Activated B cell treated with CpG ODN at 0.5 μM for 24 hours (primary cell): ENCODE results near the gene VCPKMT. TPM values are rescaled to one million over a fixed set of nuclear protein-coding genes. Genes with fewer than 3 reads are reported as not detected.

Experiments used
- ATAC-seq: fragments of 200-7000 bp; cut with Tn5 transposase; one replicate; pipeline ENCODE4 v1.10.0; 2021; ENCODE audit warnings: low read depth, mild to moderate bottlenecking, moderate library complexity
- CTCF ChIA-PET: fragments of 350-600 bp; sonication (Branson Sonifier 250); formaldehyde crosslinking; loops from one replicate; lab custom pipeline; 2021; ENCODE audit warnings: antibody characterized with exemption; lab: Charles Lee
- POLR2A ChIA-PET: fragments of 350-600 bp; sonication (Branson Sonifier 250); formaldehyde crosslinking; loops from one replicate; lab custom pipeline; 2021; ENCODE audit warnings: antibody characterized with exemption; lab: Charles Lee
- DNase-seq: peaks from one replicate; pipeline ENCODE4 v3.0.0; 2022
- H3K27ac Mint-ChIP-seq: one replicate; pipeline ENCODE4 v1.8.0; 2020; ENCODE audit warnings: mixed read lengths
- H3K27me3 Mint-ChIP-seq: one replicate; pipeline ENCODE4 v1.8.0; 2021; ENCODE audit warnings: mixed read lengths
- H3K36me3 Mint-ChIP-seq: one replicate; pipeline ENCODE4 v1.8.0; 2021; ENCODE audit warnings: low read depth, mixed read lengths
- H3K4me1 Mint-ChIP-seq: one replicate; pipeline ENCODE4 v1.8.0; 2021; ENCODE audit warnings: mixed read lengths
- H3K4me3 Mint-ChIP-seq: one replicate; pipeline ENCODE4 v1.8.0; 2020; ENCODE audit warnings: mild to moderate bottlenecking, mixed read lengths
- H3K9me3 Mint-ChIP-seq: one replicate; pipeline ENCODE4 v1.8.0; 2020; ENCODE audit warnings: mixed read lengths
- intact Hi-C: fragments of 100-400 bp; cut with micrococcal nuclease; formaldehyde crosslinking; loops from one replicate; pipeline ENCODE4 v1.15.1; 2024
- total RNA-seq: library from RNA; stranded (reverse); gene quantifications from 2 replicates; pipeline ENCODE4 v1.2.3, GENCODE V29; 2022
- TF ChIP-seq, protein P1 (sequence below): fragments of 200-600 bp; IDR thresholded peaks from one replicate; pipeline ENCODE4 v1.8.0; 2022; ENCODE audit warnings: antibody characterized with exemption, mild to moderate bottlenecking

Gene VCPKMT
- total RNA-seq, 1 donor from 2014 or later = 20.8 TPM

DNA sequence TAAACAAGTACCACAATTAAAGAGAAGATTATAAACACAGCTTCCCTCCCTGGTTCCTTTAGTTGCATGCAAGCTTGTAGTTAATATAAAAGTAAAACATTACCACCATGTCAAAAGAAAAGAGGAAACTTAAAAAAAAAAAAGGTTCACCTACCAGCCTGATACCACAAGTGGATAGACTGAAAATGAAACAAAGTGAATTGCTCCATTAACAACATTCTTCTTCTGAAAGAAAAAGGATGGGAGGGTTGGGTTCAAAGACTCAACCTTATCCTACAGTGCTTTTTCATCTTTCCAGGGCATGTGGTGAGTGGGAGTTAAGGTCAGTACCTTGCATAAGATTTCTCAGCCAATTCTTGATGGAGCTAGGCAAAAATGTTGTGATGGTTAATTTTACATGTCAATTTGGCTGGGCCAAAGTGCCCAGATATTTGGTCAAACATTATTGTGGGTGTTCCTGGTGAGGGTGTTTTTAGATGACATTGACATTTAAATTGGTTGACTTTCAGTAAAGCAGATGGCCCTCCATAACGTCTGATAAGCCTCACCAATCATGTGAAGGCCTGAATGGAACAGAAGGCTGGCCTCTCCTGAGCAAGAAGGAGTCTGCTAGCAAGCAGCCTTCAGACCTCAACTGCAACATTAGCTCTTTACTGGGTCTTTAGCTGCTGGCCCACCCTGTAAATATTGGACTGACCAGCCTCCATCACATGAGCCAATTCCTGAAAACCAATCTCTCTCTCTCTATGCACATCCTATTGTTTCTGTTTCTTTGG is 28.8 kb downstream of the VCPKMT start:
- Mint-ChIP-seq H3K4me3 (peak overlapping the region; percentile 67), H3K27ac (peak overlapping the region; percentile 91), H3K9me3 (peaks cover 2% of the 10 kb centered on the region), H3K27me3 (no peaks in the 10 kb centered on the region), H3K4me1 (peaks cover 92% of the 10 kb centered on the region), H3K36me3 (peaks cover 30% of the 10 kb centered on the region)
- DNase-seq (no peak), ATAC-seq (no peak)
- intact Hi-C loops = no loop called here
- TF ChIP-seq, protein P1, sequence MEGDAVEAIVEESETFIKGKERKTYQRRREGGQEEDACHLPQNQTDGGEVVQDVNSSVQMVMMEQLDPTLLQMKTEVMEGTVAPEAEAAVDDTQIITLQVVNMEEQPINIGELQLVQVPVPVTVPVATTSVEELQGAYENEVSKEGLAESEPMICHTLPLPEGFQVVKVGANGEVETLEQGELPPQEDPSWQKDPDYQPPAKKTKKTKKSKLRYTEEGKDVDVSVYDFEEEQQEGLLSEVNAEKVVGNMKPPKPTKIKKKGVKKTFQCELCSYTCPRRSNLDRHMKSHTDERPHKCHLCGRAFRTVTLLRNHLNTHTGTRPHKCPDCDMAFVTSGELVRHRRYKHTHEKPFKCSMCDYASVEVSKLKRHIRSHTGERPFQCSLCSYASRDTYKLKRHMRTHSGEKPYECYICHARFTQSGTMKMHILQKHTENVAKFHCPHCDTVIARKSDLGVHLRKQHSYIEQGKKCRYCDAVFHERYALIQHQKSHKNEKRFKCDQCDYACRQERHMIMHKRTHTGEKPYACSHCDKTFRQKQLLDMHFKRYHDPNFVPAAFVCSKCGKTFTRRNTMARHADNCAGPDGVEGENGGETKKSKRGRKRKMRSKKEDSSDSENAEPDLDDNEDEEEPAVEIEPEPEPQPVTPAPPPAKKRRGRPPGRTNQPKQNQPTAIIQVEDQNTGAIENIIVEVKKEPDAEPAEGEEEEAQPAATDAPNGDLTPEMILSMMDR = no peak
- POLR2A ChIA-PET = interaction anchor here (0.6 to 14.8 kb wide), 24 partner anchors 9 to 236 kb away, joined by 3 to 397 read pairs (median 7); partner anchors contain the start of gene NEMF
- CTCF ChIA-PET = interaction anchor here (0.6 to 2.6 kb wide), 8 partner anchors 9 to 225 kb away, joined by 3 to 7 read pairs (median 4); no protein-coding TSS in a partner anchor

DNA sequence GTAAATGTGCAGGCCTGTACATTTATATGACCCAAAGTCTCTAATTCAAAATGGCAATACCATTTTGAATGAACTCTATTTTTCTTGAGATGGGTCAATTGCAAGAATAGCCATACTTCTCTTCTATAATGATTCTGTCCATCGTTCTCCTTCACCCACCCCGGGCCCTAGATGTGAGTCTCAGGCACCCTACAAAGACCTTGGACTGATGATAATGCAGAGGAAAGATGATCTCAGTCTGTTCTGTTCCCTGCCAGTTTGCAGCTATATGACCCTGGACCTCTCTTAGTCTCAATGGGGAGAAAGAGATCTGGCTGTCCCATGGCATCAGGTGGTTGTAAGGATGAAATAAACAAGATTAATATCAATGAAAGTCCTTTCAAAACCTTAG is 30.1 kb downstream of the VCPKMT start:
- no peaks in the 10 kb centered on the region for H3K27me3 Mint-ChIP-seq
- ChIA-PET POLR2A (interaction anchor here (1.0 to 14.8 kb wide), 23 partner anchors 10 to 234 kb away, joined by 3 to 397 read pairs (median 13); partner anchors contain the start of genes ARF6, NEMF and VCPKMT), CTCF (interaction anchor here (1.1 to 2.6 kb wide), 8 partner anchors 10 to 223 kb away, joined by 3 to 15 read pairs (median 6); partner anchors contain the start of gene VCPKMT)
- peaks cover 92% of the 10 kb centered on the region for H3K4me1 Mint-ChIP-seq
- H3K4me3 Mint-ChIP-seq = peak overlapping the region; percentile 68
- peak overlapping the region; percentile 97 for H3K27ac Mint-ChIP-seq
- ATAC-seq (no peak), DNase-seq (no peak)
- TF ChIP-seq, protein P1 = no peak
- peaks cover 28% of the 10 kb centered on the region for H3K36me3 Mint-ChIP-seq
- H3K9me3 Mint-ChIP-seq = peaks cover 2% of the 10 kb centered on the region
- intact Hi-C loops = no loop called here

DNA sequence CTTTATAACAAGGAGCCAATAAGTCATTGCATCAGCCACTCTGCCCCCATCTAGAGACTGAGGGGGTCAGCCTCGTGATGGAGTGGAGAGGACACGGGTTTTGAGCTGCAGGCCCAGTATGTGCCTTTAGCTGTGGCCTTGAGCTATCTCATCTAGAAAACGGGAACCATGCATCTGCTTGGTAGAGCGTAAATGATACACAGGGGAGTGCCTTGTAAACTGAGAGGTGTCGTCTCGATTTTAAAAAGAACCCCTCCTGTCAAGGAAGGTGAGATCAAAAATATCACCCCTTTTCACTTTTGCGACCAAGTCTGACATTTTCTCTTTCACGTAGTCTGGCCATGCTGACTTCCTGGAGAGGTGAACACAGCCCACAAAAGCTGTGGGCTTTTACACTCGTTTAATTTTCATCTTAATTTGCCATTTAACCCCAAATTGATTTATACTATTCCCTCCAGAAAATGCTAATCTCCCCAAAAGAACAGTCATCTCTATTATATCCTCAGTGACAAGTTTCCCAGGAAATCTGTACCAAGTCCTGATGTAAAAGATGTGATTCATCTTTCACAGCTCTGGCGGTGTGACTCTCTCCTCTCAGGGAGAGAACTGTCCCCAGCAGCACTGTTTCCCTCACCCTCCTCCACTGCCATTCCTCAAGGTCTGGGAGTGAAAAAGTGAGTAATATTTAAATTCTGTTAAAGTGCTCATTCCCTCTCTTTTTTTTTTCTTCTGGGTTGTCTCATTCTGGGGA is 30.6 kb downstream of the VCPKMT start:
- peaks cover 92% of the 10 kb centered on the region for H3K4me1 Mint-ChIP-seq
- H3K4me3 Mint-ChIP-seq = peak overlapping the region; percentile 68
- DNase-seq (peak; percentile 44), ATAC-seq (peak; percentile 75)
- TF ChIP-seq, protein P1 = no peak
- peaks cover 2% of the 10 kb centered on the region for H3K9me3 Mint-ChIP-seq
- POLR2A ChIA-PET = interaction anchor here (0.6 to 14.8 kb wide), 27 partner anchors 9 to 233 kb away, joined by 3 to 397 read pairs (median 9); partner anchors contain the start of genes ARF6, NEMF and VCPKMT
- H3K27ac Mint-ChIP-seq = peak overlapping the region; percentile 97
- peaks cover 24% of the 10 kb centered on the region for H3K36me3 Mint-ChIP-seq
- H3K27me3 Mint-ChIP-seq = no peaks in the 10 kb centered on the region
- CTCF ChIA-PET = interaction anchor here (0.7 to 1.9 kb wide), 12 partner anchors 11 to 233 kb away, joined by 3 to 15 read pairs (median 5); partner anchors contain the start of genes NEMF and VCPKMT
- intact Hi-C loops = loop anchor here (1.0 kb wide), 2 partner anchors 11 to 217 kb away; no protein-coding TSS in a partner anchor

DNA sequence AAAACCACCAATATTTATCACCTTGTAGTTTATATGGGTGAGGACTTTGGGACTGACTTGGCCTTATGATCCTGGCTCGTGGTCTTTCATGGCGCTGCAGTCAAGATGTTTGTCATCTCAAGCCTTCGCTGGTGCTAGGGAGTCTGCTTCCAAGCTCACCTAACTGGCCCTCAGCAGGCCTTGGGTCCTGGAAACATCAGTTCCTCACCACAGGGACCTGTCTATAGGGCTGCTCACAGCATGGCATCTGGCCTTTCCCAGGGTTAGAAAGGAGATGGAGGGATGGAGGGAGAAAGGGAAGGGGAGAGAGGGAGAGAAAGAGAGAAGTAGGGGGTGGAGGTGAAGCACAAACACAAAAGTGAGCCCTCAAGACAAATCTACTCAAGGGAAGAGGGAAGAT is 31.7 kb downstream of the VCPKMT start:
- DNase-seq (no peak), ATAC-seq (no peak)
- peak overlapping the region; percentile 68 for H3K4me3 Mint-ChIP-seq
- peaks cover 85% of the 10 kb centered on the region for H3K4me1 Mint-ChIP-seq
- TF ChIP-seq, protein P1 = no peak
- intact Hi-C loops = loop anchor here (1.0 kb wide), 2 partner anchors 12 to 216 kb away; no protein-coding TSS in a partner anchor
- POLR2A ChIA-PET = interaction anchor here (1.1 to 14.8 kb wide), 15 partner anchors 12 to 222 kb away, joined by 4 to 397 read pairs (median 15); partner anchors contain the start of gene ARF6
- H3K36me3 Mint-ChIP-seq = peaks cover 24% of the 10 kb centered on the region
- CTCF ChIA-PET = interaction anchor here (1.2 to 1.9 kb wide), 6 partner anchors 12 to 92 kb away, joined by 3 to 15 read pairs (median 6); no protein-coding TSS in a partner anchor
- H3K27ac Mint-ChIP-seq = peak overlapping the region; percentile 97
- peaks cover 2% of the 10 kb centered on the region for H3K9me3 Mint-ChIP-seq
- no peaks in the 10 kb centered on the region for H3K27me3 Mint-ChIP-seq
